ENCODE results near the gene SPINK4.

GRCh38 chr9:33231623-33231942 lies 8.4 kb upstream of the SPINK4 start:
- no peak for TF ChIP-seq CTCF (IDR thresholded peaks at IDR 0.05; ENCODE audit: poor library complexity, severe bottlenecking)
- TF ChIP-seq TAF1 (IDR thresholded peaks at IDR 0.05; ENCODE audit: low read depth) = no peak
- no peak for TF ChIP-seq MXI1 (conservative IDR thresholded peaks at IDR 0.05; ENCODE audit: poor library complexity, severe bottlenecking)

Measured in neural cell (in vitro differentiated cells).